ENCODE measurements around the gene AQP7.
"Not testable (repeated sequence)": the region's sequence is repeated elsewhere in the genome, so short reads cannot be mapped to it uniquely, and the experiment has no call there.

The AQP7 gene

GRCh38 chr9:33372900-33373299 is 29.5 kb downstream of the AQP7 start:
- DNase-seq = no peak

DNA sequence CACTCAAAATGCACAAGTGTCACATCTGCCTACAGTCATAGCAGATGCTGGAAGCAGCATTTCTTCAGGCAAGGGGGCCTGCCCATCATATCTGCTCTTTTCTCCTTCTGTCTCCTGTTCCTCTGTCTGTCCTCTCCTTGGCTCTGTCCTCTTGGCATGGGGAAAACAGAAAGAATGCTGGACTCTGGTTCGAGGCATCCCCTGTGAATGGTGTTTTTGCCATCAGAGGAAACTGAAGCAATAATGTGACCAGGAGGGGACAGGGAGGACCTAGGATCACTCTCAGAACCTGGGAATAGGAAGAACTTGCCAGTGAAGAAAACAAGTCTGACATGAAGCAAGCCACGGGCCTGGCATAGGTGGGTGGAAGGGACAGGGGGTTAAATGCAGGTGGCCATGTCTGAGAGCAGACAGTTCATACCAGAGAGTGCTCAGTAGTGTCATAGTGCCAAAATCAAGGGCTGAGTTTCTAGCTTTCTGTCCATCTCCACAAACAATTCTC is 35.3 kb downstream of the AQP7 start:
- no peak for DNase-seq

DNA sequence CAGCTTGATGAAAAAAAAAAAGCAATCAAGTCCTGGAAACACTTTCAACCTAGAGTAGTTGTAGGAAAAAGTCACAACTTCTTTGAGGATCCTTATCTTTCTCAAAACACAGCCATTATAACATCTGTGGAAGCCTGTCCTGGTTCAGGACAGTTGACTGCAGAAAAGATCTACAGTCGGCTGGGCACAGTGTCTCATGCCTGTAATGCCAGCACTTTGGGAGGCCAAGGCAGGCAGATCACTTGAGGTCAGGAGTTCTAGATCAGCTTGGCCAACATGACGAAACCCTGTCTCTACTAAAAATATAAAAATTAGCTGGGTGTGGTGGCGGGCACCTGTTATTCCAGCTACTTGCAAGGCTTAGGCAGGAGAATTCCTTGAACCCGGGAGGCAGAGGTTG is 37.6 kb downstream of the AQP7 start:
- DNase-seq = not testable (repeated sequence)

DNA sequence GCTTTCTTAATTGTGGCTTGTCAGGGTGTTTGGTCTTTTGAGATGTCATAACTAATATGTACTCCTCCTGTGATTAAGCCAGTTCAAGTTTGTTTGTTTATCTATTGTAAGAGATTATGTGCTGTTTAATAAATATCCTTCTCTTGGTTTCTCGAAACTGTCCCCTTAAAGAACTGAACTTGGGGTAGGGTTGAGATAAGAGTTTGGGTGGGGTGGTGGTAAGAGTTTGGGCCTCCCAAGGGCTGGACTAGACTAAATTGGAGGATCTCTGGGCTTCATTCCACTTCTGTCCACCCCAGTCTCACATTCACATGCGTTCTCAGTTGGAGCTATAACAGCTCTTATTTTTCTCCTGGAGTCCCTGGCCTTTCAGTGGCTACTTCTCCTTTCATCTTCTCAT is 38.2 kb downstream of the AQP7 start:
- no peak for DNase-seq

DNA sequence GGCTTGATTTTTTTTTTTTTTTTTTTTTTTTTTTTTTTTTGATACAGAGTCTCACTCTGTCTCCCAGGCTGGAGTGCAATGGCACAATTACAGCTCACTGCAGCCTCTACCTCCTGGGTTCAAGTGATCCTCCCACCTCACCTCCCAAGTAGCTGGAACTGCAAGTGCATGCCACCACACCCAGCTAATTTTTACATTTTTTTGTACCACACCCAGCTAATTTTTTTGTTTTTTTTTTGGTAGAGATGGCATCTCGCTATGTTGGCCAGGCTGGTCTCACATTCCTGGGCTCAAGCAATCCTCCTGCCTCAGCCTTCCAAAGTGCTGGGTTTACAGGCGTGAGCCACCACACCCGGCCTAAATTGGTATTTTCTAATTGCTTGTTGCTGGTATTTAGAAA is 43.7 kb downstream of the AQP7 start:
- not testable (repeated sequence) for DNase-seq

GRCh38 chr9:33355933-33356332 is 46.4 kb downstream of the AQP7 start:
- no peak for DNase-seq

GRCh38 chr9:33354651-33355211 is 47.6 kb downstream of the AQP7 start:
- DNase-seq = no peak

DNA sequence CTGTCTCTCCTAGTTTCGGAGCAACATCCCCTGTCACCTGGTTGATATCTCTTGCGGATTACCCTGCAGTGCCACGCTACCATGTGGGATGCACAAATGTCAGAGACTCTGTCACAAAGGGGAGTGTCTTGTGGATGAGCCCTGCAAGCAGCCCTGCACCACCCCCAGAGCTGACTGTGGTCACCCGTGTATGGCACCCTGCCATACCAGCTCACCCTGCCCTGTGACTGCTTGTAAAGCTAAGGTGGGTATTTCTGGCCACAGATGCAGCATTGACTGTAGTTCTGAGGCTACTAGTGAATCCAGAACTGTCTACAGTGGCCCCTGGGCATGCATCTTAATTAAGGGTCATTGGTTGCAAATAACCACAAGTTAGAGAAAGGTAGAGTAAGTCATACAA is 50.8 kb downstream of the AQP7 start:
- DNase-seq = no peak

DNA sequence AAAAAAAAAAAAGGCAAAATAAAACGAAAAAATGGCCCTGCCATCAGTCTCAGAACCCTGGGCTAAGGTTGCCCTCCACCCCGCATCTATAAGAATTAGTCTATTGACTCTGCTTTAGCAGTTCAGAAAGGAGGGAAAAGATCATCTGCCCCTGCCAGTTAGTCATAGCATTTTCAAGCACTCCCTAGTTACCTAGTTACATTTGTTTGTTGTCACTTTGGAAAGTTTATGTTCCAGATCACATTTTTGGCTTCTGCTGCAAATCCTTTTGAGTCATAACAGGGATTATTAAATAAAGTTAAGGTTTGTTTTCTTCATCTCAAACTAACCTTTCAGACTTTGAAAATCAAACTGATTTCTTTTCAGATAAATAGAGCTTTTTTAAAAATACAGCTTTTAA is 52.1 kb downstream of the AQP7 start:
- no peak for DNase-seq

- DNase-seq = no peak
Observed at GRCh38 chr9:33349743-33350142, 52.6 kb downstream of the AQP7 start.

- DNase-seq = no peak
Observed at GRCh38 chr9:33348998-33349397, 53.4 kb downstream of the AQP7 start.

DNA sequence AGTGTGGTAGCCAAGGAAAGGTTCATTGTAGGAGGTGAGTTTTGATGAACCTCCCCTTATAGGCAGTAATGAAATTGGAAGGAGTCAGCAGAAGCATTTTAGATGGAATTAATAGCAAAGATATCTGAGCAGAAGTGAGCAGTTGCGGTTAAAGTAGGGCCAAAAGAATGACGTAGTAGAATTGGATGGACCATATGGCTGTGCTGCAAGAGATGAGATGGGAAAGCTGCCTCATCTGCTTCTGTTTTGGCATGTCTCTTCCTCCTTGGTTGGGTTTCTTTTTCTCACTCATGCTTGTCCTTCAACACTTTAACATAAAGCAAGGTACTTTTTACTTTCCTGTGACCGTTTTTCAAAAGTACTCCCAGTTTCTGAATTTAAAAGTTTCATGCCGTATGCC is 55.8 kb downstream of the AQP7 start:
- no peak for DNase-seq

DNA sequence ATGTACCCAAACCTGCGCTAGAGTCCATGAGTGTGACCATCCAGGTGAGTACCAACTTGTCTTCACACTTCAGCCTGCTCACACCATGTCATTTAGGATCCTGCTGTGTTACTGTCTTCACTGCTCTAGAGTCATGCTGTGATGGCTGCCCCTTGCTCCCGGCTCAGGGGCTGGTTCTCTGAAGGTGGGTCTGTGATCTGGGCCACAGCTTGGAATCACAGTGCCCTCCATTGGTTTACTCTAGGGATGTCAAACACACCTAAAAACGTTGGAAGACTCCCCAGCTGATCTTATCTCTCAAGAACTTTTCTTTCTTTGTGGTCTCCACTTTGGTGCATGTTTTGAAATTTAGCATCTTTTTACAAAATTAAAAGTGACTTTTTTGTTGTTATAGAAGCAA is 58.2 kb downstream of the AQP7 start:
- DNase-seq = no peak

- no peak for DNase-seq
Observed at GRCh38 chr9:33341182-33341581, 61.2 kb downstream of the AQP7 start.

DNA sequence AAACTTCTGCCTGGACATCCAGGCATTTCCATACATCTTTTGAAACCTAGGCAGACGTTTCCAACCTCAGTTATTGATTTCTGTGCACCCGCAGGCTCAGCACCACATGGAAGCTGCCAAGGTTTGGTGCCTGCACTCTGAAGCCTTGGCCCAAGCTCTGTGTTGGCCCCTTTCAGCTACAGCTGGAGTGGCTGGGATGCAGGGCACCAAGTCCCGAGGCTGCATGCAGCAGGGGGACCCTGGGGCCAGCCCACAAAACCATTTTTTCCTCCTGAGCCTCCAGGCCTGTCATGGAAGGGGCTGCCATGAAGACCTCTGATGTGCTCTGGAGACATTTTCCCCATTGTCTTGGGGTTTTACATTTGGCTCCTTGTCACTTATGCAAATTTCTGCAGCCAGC is 62.2 kb downstream of the AQP7 start:
- DNase-seq = no peak
